ENCODE data around the gene SYF2. TPM values are rescaled to one million over a fixed set of nuclear protein-coding genes. Genes with fewer than 3 reads are reported as not detected.

Gene SYF2
- total and polyA plus RNA-seq, 2 experiments from 2014 or later = 24.6 to 82.6 TPM

DNA sequence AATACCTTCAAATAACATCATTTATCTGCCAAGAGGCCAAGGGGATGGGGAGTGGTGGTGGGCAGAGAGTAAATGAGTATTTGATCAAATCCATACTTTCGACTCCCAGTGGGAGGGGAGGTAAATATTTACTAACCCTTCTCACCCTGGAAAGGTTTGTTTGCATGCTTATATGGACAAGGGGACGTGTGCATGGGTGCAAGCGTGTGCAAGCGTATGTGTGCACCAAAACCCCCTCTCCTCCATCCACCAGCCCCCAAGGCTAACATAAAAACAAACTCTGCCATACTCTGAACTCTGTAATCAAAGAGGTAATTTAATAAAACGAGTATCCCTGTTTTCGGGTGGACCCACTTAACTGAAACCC lies 58.0 kb downstream of the SYF2 start:
- DNase-seq (ENCODE audit: low spot score) (no peak), ATAC-seq (no peak)
- H3K4me3 ChIP-seq = no peak overlapping the region
- peaks cover 21% of the 10 kb centered on the region for H3K9me3 Mint-ChIP-seq
- no peak overlapping the region for H3K4me3 Mint-ChIP-seq
- H3K79me2 ChIP-seq (replicated peaks; ENCODE audit: insufficient read depth) = no peaks in the 10 kb centered on the region
- peaks cover 3% of the 10 kb centered on the region; the same call in 1 of the 3 replicates for H3K36me3 Mint-ChIP-seq (ENCODE audit: low read depth)
- H3K9me2 ChIP-seq (ENCODE audit: insufficient read depth) = no peaks in the 10 kb centered on the region
- H4K20me1 ChIP-seq (replicated peaks; ENCODE audit: insufficient read depth) = no peaks in the 10 kb centered on the region
- H3K27ac ChIP-seq (ENCODE audit: low read depth) = no peak overlapping the region
- no peak overlapping the region for H3K27ac Mint-ChIP-seq
- H3K4me1 ChIP-seq (ENCODE audit: insufficient read depth) = no peaks in the 10 kb centered on the region
- H3K4me2 ChIP-seq = no peak overlapping the region
- H3K27me3 Mint-ChIP-seq (ENCODE audit: insufficient read depth, low read depth, poor library complexity) = peaks cover 4% of the 10 kb centered on the region
- TF ChIP-seq ZNF331 (CRISPR knock-in tag; IDR thresholded peaks at IDR 0.05; ENCODE audit: low read depth) (no peak), EZH2phosphoT487 (IDR thresholded peaks at IDR 0.05; ENCODE audit: unreplicated experiment) (no peak), CREB1 (CRISPR knock-in tag; IDR thresholded peaks at IDR 0.05; ENCODE audit: low read depth) (no peak), POLR2AphosphoS5 (IDR thresholded peaks at IDR 0.05; ENCODE audit: low read depth) (no peak), STAT1 (IDR thresholded peaks at IDR 0.05; ENCODE audit: unreplicated experiment) (no peak), ZNF114 (CRISPR knock-in tag; IDR thresholded peaks at IDR 0.05) (no peak), NANOG (IDR thresholded peaks at IDR 0.05; ENCODE audit: borderline replicate concordance) (no peak), EZH2 (IDR thresholded peaks at IDR 0.05; ENCODE audit: low read depth, unreplicated experiment) (no peak), JUNB (IDR thresholded peaks at IDR 0.05; ENCODE audit: unreplicated experiment) (no peak)
- TF ChIP-seq, protein P1, sequence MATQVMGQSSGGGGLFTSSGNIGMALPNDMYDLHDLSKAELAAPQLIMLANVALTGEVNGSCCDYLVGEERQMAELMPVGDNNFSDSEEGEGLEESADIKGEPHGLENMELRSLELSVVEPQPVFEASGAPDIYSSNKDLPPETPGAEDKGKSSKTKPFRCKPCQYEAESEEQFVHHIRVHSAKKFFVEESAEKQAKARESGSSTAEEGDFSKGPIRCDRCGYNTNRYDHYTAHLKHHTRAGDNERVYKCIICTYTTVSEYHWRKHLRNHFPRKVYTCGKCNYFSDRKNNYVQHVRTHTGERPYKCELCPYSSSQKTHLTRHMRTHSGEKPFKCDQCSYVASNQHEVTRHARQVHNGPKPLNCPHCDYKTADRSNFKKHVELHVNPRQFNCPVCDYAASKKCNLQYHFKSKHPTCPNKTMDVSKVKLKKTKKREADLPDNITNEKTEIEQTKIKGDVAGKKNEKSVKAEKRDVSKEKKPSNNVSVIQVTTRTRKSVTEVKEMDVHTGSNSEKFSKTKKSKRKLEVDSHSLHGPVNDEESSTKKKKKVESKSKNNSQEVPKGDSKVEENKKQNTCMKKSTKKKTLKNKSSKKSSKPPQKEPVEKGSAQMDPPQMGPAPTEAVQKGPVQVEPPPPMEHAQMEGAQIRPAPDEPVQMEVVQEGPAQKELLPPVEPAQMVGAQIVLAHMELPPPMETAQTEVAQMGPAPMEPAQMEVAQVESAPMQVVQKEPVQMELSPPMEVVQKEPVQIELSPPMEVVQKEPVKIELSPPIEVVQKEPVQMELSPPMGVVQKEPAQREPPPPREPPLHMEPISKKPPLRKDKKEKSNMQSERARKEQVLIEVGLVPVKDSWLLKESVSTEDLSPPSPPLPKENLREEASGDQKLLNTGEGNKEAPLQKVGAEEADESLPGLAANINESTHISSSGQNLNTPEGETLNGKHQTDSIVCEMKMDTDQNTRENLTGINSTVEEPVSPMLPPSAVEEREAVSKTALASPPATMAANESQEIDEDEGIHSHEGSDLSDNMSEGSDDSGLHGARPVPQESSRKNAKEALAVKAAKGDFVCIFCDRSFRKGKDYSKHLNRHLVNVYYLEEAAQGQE (IDR thresholded peaks at IDR 0.05; ENCODE audit: unreplicated experiment) = no peak
- TF ChIP-seq, protein P2, sequence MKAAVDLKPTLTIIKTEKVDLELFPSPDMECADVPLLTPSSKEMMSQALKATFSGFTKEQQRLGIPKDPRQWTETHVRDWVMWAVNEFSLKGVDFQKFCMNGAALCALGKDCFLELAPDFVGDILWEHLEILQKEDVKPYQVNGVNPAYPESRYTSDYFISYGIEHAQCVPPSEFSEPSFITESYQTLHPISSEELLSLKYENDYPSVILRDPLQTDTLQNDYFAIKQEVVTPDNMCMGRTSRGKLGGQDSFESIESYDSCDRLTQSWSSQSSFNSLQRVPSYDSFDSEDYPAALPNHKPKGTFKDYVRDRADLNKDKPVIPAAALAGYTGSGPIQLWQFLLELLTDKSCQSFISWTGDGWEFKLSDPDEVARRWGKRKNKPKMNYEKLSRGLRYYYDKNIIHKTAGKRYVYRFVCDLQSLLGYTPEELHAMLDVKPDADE (IDR thresholded peaks at IDR 0.05) = no peak
- TF ChIP-seq, protein P3, sequence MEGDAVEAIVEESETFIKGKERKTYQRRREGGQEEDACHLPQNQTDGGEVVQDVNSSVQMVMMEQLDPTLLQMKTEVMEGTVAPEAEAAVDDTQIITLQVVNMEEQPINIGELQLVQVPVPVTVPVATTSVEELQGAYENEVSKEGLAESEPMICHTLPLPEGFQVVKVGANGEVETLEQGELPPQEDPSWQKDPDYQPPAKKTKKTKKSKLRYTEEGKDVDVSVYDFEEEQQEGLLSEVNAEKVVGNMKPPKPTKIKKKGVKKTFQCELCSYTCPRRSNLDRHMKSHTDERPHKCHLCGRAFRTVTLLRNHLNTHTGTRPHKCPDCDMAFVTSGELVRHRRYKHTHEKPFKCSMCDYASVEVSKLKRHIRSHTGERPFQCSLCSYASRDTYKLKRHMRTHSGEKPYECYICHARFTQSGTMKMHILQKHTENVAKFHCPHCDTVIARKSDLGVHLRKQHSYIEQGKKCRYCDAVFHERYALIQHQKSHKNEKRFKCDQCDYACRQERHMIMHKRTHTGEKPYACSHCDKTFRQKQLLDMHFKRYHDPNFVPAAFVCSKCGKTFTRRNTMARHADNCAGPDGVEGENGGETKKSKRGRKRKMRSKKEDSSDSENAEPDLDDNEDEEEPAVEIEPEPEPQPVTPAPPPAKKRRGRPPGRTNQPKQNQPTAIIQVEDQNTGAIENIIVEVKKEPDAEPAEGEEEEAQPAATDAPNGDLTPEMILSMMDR (conservative IDR thresholded peaks at IDR 0.05; ENCODE audit: low read depth in 2 of 2) = no peak
- TF ChIP-seq, protein P4, sequence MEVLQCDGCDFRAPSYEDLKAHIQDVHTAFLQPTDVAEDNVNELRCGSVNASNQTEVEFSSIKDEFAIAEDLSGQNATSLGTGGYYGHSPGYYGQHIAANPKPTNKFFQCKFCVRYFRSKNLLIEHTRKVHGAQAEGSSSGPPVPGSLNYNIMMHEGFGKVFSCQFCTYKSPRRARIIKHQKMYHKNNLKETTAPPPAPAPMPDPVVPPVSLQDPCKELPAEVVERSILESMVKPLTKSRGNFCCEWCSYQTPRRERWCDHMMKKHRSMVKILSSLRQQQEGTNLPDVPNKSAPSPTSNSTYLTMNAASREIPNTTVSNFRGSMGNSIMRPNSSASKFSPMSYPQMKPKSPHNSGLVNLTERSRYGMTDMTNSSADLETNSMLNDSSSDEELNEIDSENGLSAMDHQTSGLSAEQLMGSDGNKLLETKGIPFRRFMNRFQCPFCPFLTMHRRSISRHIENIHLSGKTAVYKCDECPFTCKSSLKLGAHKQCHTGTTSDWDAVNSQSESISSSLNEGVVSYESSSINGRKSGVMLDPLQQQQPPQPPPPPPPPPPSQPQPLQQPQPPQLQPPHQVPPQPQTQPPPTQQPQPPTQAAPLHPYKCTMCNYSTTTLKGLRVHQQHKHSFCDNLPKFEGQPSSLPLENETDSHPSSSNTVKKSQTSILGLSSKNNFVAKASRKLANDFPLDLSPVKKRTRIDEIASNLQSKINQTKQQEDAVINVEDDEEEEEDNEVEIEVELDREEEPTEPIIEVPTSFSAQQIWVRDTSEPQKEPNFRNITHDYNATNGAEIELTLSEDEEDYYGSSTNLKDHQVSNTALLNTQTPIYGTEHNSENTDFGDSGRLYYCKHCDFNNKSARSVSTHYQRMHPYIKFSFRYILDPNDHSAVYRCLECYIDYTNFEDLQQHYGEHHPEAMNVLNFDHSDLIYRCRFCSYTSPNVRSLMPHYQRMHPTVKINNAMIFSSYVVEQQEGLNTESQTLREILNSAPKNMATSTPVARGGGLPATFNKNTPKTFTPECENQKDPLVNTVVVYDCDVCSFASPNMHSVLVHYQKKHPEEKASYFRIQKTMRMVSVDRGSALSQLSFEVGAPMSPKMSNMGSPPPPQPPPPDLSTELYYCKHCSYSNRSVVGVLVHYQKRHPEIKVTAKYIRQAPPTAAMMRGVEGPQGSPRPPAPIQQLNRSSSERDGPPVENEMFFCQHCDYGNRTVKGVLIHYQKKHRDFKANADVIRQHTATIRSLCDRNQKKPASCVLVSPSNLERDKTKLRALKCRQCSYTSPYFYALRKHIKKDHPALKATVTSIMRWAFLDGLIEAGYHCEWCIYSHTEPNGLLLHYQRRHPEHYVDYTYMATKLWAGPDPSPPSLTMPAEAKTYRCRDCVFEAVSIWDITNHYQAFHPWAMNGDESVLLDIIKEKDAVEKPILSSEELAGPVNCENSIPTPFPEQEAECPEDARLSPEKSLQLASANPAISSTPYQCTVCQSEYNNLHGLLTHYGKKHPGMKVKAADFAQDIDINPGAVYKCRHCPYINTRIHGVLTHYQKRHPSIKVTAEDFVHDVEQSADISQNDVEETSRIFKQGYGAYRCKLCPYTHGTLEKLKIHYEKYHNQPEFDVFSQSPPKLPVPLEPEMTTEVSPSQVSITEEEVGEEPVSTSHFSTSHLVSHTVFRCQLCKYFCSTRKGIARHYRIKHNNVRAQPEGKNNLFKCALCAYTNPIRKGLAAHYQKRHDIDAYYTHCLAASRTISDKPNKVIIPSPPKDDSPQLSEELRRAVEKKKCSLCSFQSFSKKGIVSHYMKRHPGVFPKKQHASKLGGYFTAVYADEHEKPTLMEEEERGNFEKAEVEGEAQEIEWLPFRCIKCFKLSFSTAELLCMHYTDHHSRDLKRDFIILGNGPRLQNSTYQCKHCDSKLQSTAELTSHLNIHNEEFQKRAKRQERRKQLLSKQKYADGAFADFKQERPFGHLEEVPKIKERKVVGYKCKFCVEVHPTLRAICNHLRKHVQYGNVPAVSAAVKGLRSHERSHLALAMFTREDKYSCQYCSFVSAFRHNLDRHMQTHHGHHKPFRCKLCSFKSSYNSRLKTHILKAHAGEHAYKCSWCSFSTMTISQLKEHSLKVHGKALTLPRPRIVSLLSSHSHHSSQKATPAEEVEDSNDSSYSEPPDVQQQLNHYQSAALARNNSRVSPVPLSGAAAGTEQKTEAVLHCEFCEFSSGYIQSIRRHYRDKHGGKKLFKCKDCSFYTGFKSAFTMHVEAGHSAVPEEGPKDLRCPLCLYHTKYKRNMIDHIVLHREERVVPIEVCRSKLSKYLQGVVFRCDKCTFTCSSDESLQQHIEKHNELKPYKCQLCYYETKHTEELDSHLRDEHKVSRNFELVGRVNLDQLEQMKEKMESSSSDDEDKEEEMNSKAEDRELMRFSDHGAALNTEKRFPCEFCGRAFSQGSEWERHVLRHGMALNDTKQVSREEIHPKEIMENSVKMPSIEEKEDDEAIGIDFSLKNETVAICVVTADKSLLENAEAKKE (CRISPR knock-in tag; IDR thresholded peaks at IDR 0.05) = no peak
- H3K4me1 Mint-ChIP-seq = no peaks in the 10 kb centered on the region
- no peaks in the 10 kb centered on the region for H3K36me3 ChIP-seq (ENCODE audit: insufficient read depth)
- no peaks in the 10 kb centered on the region for H3K27me3 ChIP-seq (ENCODE audit: insufficient read depth)
- H3F3A ChIP-seq (replicated peaks; ENCODE audit: low read depth) = no peaks in the 10 kb centered on the region
- H2AFZ ChIP-seq = no peak overlapping the region
